Stimulated activated CD4-positive, alpha-beta T cell treated with anti-CD3 and anti-CD28 coated beads, Interleukin-2, amount 100 ng/mL, for 4 hours (primary cell): ENCODE measurements around the gene PSTPIP1.

Source experiments
- DNase-seq: peaks from one replicate; pipeline ENCODE4 v3.0.0-alpha.2; 2020; ENCODE audit warnings: low read depth

PSTPIP1 gene

GRCh38 chr15:77042955-77043920 lies 48.3 kb downstream of the PSTPIP1 start:
- no peak for DNase-seq

DNA sequence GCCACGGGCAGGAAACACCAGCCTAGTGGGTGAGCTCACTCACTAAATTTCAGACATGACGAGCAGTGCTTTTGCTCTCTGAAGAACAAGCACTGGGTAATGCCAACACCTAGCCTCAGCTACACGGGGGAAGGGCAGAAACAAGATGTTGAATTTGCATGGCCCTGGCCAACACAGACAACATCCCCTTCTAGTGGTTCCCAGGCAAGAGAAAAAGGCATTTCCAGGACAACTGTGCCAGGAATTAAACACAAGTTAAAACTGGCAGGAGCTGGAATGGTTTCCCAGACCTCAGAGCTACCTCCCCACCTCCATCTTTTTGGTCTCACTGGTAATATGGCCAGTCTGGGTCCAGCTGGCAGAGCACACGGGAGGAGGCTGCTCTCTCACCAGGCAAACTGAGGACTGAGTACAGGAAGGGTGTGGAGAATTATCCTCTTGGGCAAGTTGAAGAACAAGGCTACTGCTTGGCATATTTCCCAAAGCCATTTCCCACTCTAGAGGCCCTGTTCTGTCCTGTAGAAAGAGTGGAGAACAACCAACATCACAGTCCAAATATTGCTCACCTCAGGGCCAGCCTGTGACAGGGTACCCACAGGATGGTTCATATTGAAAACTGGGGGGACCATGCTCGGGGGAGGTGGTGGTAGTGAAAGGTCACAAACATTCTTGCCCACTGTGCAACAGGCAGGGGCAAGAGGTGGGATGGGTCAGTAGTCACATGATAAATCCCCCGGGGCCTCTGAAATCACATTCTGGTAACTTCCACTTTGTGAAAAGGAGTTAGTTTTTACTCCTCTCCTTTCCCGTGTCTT lies 49.5 kb downstream of the PSTPIP1 start:
- no peak for DNase-seq

DNA sequence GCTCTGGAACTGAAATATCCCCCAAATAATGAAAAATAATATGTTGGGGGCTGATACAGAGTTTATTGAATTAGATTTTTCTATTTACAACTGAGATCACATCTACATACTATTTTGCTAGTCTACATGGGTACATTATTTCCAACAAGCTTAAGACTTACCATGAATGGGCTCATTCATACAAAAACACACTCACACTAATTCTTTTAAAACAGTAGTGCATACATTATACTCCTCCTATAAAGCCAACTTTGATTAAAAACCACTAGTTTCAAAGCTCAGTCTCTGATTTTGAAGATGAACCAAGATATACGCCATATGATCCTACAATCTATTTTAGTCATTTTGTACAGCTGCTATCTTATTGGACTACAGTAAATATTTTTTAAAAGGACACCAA lies 51.1 kb downstream of the PSTPIP1 start:
- DNase-seq: no peak

- no peak for DNase-seq
Measured at GRCh38 chr15:77046704-77047412, 51.9 kb downstream of the PSTPIP1 start.

DNA sequence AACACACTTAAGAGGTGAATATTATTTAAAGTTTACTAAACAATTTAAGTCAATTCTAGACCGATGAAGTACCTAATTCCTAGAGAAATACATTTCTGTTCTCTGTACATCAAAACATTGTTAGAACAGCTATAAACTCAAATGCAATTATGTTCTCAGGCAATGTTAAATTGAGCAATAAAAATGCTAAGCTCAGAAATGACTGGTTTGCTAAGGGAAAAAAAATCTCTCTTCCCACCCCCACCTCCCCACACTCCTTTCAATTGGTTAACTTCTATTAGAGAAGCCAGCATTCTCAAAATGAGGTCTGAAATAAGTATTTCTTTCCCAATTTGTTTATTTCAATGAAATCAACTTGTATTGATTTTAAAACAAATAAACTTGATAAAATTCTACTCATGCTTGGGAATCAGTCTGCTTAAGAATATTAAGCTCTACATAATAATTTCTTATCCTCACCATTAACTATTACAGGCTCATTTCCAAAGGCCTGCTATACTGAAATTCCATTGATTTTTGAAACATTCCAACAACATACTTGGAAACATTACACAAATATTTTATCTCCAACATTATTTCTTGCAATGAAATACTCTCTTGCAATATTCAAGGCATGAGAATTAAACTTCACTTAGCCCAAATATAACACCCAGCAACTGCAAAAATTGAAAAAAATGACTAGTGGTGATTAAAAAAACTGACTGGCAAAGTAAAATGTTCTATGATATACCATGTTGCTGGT lies 53.4 kb downstream of the PSTPIP1 start:
- no peak for DNase-seq

- DNase-seq: no peak
Measured at GRCh38 chr15:77052556-77052955, 57.6 kb downstream of the PSTPIP1 start.

- DNase-seq: no peak
Measured at GRCh38 chr15:77053709-77054108, 58.8 kb downstream of the PSTPIP1 start.

DNA sequence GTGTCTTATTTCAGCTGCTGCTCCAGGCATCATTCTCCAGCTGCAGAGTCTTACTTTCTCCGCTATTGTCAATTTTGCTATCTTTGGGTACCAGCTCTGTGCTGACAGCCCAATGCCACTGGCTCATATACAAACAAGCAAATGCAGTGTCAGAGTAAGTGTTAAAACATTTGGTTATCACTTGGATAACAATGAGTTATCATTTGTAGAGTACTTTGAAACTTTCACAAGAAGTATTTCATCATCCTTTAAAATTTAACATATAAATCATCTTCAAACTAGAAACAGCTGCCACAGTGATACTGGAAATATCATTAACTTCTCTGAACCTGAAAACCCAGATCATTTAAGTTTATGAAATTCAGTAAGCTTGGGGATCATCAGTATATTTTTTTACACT lies 62.1 kb downstream of the PSTPIP1 start:
- no peak for DNase-seq

GRCh38 chr15:77057685-77058084 lies 62.8 kb downstream of the PSTPIP1 start:
- no peak for DNase-seq

- no peak for DNase-seq
Measured at GRCh38 chr15:77058468-77058867, 63.5 kb downstream of the PSTPIP1 start.

DNA sequence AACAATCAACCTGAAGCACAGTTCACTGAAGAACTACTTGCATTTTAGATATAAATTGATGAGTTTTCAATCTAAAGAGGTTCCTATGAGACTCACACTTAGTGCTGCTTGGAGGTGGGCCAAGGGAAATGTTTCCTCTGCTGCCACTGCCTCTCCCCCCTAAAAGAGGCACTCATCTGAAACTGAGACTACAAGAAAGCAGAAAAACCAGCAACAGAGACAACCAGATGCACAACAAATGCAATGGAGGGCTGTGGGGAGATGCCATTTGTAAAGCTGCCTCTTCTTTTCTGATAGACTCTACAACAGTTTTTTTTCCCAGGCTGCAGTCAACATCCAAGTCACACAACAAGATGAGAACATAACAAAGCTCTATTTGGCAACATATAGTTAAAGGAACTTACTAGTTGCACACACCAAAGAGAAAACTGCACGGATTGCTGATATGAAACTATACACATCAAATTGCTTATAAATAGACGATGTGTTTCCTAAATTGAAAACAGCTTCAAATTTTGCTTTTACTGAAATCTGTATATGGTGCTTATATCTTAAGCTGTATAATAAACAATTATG lies 64.9 kb downstream of the PSTPIP1 start:
- no peak for DNase-seq

GRCh38 chr15:77060546-77060945 lies 65.6 kb downstream of the PSTPIP1 start:
- no peak for DNase-seq

DNA sequence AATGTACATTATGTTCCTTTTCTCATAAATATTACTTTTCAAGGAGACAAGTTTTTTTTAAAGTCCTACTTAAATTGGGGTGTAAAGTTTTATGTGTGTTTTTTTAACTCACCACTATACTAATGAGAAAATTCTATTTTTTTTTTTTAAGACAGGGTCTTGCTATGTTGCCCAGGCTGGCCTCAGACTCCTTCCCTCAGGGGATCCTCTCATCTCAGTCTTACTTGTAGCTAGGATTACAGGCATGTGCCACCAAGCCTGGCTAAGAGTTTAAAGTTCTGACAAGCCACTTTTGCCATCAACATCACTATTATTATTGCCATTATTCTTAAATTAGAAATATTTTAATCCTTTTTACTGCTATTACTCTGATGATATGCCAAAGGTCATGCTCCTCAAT lies 68.3 kb downstream of the PSTPIP1 start:
- DNase-seq: no peak

- no peak for DNase-seq
Measured at GRCh38 chr15:77064063-77064462, 69.1 kb downstream of the PSTPIP1 start.

GRCh38 chr15:77064539-77065308 lies 69.8 kb downstream of the PSTPIP1 start:
- DNase-seq: no peak

- DNase-seq: no peak
Measured at GRCh38 chr15:77066971-77067690, 72.2 kb downstream of the PSTPIP1 start.

DNA sequence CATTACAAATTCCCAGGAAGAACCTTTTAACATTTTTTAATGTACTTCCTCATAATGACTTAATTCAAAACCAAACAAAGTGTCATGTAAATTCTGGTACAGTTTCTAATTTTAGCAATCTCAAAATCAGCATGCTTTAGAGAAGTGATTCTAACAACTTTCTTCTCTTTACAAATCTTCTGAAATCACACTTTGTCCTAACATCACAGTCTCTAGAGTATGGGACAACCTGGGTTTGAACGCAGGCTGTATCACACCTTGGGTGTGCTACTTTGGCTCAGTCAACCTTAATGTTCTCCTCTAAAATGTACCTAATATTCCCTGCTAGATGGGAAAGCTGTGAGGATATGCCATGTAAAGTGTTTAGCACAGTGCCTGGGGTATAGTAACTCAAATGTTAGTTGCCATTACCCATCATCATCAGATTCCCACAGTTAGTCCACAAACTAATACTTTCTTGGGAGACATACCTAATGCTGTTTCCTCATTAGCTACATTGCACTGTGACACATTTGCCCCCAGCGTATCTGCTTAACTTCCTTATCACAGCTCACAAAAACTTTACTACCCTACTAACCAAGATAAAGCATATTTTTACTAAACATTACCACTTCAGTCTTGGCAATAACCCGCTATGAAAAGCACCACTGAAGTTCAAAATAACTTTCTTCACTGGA lies 72.9 kb downstream of the PSTPIP1 start:
- no peak for DNase-seq

- DNase-seq: no peak
Measured at GRCh38 chr15:77068633-77069032, 73.7 kb downstream of the PSTPIP1 start.

GRCh38 chr15:77069521-77070121 lies 74.7 kb downstream of the PSTPIP1 start:
- DNase-seq: no peak
